Measurements from ENCODE around the gene IRAK3. TPM values are rescaled to one million over a fixed set of nuclear protein-coding genes. Genes with fewer than 3 reads are reported as not detected.

Gene IRAK3
- total RNA-seq, 1 donor from 2014 or later, result 0.05 TPM

GRCh38 chr12:66149702-66150398 lies 39.2 kb upstream of the IRAK3 start:
- peak; percentile 34 for FAIRE-seq

DNA sequence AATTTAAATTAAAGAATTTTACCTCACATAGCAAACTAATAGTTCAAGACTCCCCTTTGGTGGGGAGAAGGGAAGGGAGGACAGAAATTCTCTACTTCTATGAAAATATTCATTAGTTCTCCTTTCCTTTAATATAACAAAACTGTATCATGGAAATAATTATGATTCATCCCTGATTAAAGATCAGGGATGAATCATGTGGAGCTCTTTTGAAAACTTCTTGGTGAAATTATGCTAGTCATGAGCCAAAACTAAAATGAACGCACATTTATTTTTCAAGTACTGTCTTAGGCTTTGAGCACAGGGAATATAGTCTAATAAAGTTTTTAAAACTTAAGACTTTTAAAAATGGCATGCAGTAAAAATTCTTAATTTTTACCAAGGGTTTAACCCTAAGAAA lies 36.3 kb upstream of the IRAK3 start:
- TF ChIP-seq, protein P1, sequence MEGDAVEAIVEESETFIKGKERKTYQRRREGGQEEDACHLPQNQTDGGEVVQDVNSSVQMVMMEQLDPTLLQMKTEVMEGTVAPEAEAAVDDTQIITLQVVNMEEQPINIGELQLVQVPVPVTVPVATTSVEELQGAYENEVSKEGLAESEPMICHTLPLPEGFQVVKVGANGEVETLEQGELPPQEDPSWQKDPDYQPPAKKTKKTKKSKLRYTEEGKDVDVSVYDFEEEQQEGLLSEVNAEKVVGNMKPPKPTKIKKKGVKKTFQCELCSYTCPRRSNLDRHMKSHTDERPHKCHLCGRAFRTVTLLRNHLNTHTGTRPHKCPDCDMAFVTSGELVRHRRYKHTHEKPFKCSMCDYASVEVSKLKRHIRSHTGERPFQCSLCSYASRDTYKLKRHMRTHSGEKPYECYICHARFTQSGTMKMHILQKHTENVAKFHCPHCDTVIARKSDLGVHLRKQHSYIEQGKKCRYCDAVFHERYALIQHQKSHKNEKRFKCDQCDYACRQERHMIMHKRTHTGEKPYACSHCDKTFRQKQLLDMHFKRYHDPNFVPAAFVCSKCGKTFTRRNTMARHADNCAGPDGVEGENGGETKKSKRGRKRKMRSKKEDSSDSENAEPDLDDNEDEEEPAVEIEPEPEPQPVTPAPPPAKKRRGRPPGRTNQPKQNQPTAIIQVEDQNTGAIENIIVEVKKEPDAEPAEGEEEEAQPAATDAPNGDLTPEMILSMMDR (IDR thresholded peaks at IDR 0.05; ENCODE audit: insufficient read depth, low read depth, low read length), result no peak
- no peak for TF ChIP-seq EZH2 (IDR thresholded peaks at IDR 0.05; ENCODE audit: insufficient read depth, low read length)
- FAIRE-seq, result no peak
- DNase-seq (ENCODE audit: low read depth), result peak; percentile 38
- no peaks in the 10 kb centered on the region for H3K4me1 Mint-ChIP-seq (ENCODE audit: low read depth, unreplicated experiment)
- no peak overlapping the region for H2AFZ ChIP-seq (ENCODE audit: low read depth, low read length)
- no peaks in the 10 kb centered on the region for H3K4me1 ChIP-seq (ENCODE audit: insufficient read depth, low read length)
- no peaks in the 10 kb centered on the region for H3K36me3 ChIP-seq (ENCODE audit: insufficient read depth, low read length)
- no peak overlapping the region for H3K4me2 ChIP-seq (ENCODE audit: low read length)
- H4K20me1 ChIP-seq (ENCODE audit: insufficient read depth, low read length), result peaks cover 5% of the 10 kb centered on the region
- H3K27me3 ChIP-seq (ENCODE audit: insufficient read depth, low read length), result no peaks in the 10 kb centered on the region
- no peak overlapping the region for H3K4me3 Mint-ChIP-seq (ENCODE audit: unreplicated experiment)
- H3K9me3 Mint-ChIP-seq (ENCODE audit: unreplicated experiment), result no peaks in the 10 kb centered on the region
- H3K27me3 Mint-ChIP-seq (ENCODE audit: low read depth, unreplicated experiment), result no peaks in the 10 kb centered on the region
- no peak overlapping the region for H3K27ac ChIP-seq (ENCODE audit: low read depth, low read length)
- H3K79me2 ChIP-seq (ENCODE audit: insufficient read depth, low read length), result peaks cover 20% of the 10 kb centered on the region
- H3K9ac ChIP-seq (ENCODE audit: low read length), result no peak overlapping the region
- no peak overlapping the region for H3K27ac Mint-ChIP-seq (ENCODE audit: unreplicated experiment)
- H3K9me3 ChIP-seq (ENCODE audit: insufficient read depth, low read depth, low read length), result no peaks in the 10 kb centered on the region
- H3K4me3 ChIP-seq (ENCODE audit: insufficient read depth, low read depth, low read length), result no peak overlapping the region
- peaks cover 1% of the 10 kb centered on the region for H3K36me3 Mint-ChIP-seq (ENCODE audit: low read depth, unreplicated experiment)

More at GRCh38 chr12:66149702-66150398, 39.2 kb upstream of the IRAK3 start:
- H3K36me3 ChIP-seq (ENCODE audit: insufficient read depth, low read length), result no peaks in the 10 kb centered on the region
- no peak for DNase-seq (ENCODE audit: low read depth)
- TF ChIP-seq, protein P1 (IDR thresholded peaks at IDR 0.05; ENCODE audit: insufficient read depth, low read depth, low read length), result no peak
- TF ChIP-seq EZH2 (IDR thresholded peaks at IDR 0.05; ENCODE audit: insufficient read depth, low read length), result no peak
- no peaks in the 10 kb centered on the region for H3K9me3 ChIP-seq (ENCODE audit: insufficient read depth, low read depth, low read length)
- H3K9me3 Mint-ChIP-seq (ENCODE audit: unreplicated experiment), result no peaks in the 10 kb centered on the region
- H3K9ac ChIP-seq (ENCODE audit: low read length), result no peak overlapping the region
- H3K27me3 ChIP-seq (ENCODE audit: insufficient read depth, low read length), result no peaks in the 10 kb centered on the region
- no peak overlapping the region for H2AFZ ChIP-seq (ENCODE audit: low read depth, low read length)
- peaks cover 3% of the 10 kb centered on the region for H3K36me3 Mint-ChIP-seq (ENCODE audit: low read depth, unreplicated experiment)
- H3K27ac ChIP-seq (ENCODE audit: low read depth, low read length), result no peak overlapping the region
- H3K4me3 Mint-ChIP-seq (ENCODE audit: unreplicated experiment), result no peak overlapping the region
- H3K4me2 ChIP-seq (ENCODE audit: low read length), result no peak overlapping the region
- no peaks in the 10 kb centered on the region for H3K27me3 Mint-ChIP-seq (ENCODE audit: low read depth, unreplicated experiment)
- H3K4me3 ChIP-seq (ENCODE audit: insufficient read depth, low read depth, low read length), result no peak overlapping the region
- H3K27ac Mint-ChIP-seq (ENCODE audit: unreplicated experiment), result no peak overlapping the region
- H3K4me1 ChIP-seq (ENCODE audit: insufficient read depth, low read length), result no peaks in the 10 kb centered on the region
- no peaks in the 10 kb centered on the region for H4K20me1 ChIP-seq (ENCODE audit: insufficient read depth, low read length)
- H3K4me1 Mint-ChIP-seq (ENCODE audit: low read depth, unreplicated experiment), result peaks cover 3% of the 10 kb centered on the region
- H3K79me2 ChIP-seq (ENCODE audit: insufficient read depth, low read length), result no peaks in the 10 kb centered on the region

DNA sequence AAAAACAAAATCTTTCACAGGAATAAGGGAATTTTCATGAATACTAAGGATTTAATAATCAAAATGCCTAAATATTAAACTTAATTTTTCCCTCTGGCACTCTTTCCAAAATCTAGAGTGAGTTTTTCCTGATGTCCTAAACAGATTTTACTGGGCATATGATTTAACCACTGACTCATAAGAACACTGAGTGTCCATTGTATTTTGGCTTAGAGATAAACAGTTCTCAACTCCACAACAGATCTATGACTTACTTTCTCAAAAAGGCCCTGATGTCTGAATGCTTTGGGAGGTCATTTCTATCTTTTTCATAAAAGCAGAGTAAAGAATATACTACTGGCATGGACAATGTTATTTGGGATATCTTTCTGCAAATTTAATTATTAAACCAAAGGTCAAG lies 34.2 kb upstream of the IRAK3 start:
- TF ChIP-seq, protein P1 (IDR thresholded peaks at IDR 0.05; ENCODE audit: insufficient read depth, low read depth, low read length), result no peak
- TF ChIP-seq EZH2 (IDR thresholded peaks at IDR 0.05; ENCODE audit: insufficient read depth, low read length), result no peak
- H3K4me2 ChIP-seq (ENCODE audit: low read length), result no peak overlapping the region
- Mint-ChIP-seq H3K27me3 (ENCODE audit: low read depth, unreplicated experiment) (no peaks in the 10 kb centered on the region), H3K27ac (ENCODE audit: unreplicated experiment) (no peak overlapping the region), H3K36me3 (ENCODE audit: low read depth, unreplicated experiment) (peaks cover 1% of the 10 kb centered on the region), H3K4me1 (ENCODE audit: low read depth, unreplicated experiment) (no peaks in the 10 kb centered on the region), H3K9me3 (ENCODE audit: unreplicated experiment) (no peaks in the 10 kb centered on the region), H3K4me3 (ENCODE audit: unreplicated experiment) (no peak overlapping the region)
- H2AFZ ChIP-seq (ENCODE audit: low read depth, low read length), result no peak overlapping the region
- FAIRE-seq, result peak; percentile 52
- H3K4me1 ChIP-seq (ENCODE audit: insufficient read depth, low read length), result no peaks in the 10 kb centered on the region
- H3K79me2 ChIP-seq (ENCODE audit: insufficient read depth, low read length), result peaks cover 28% of the 10 kb centered on the region
- H3K9me3 ChIP-seq (ENCODE audit: insufficient read depth, low read depth, low read length), result no peaks in the 10 kb centered on the region
- H3K27me3 ChIP-seq (ENCODE audit: insufficient read depth, low read length), result no peaks in the 10 kb centered on the region
- no peak overlapping the region for H3K4me3 ChIP-seq (ENCODE audit: insufficient read depth, low read depth, low read length)
- no peak overlapping the region for H3K27ac ChIP-seq (ENCODE audit: low read depth, low read length)
- H3K9ac ChIP-seq (ENCODE audit: low read length), result no peak overlapping the region
- peaks cover 5% of the 10 kb centered on the region for H4K20me1 ChIP-seq (ENCODE audit: insufficient read depth, low read length)
- no peak for DNase-seq (ENCODE audit: low read depth)
- peaks cover 4% of the 10 kb centered on the region for H3K36me3 ChIP-seq (ENCODE audit: insufficient read depth, low read length)
